PC-3 (cell line): ENCODE results near the gene IL11. TPM values are rescaled to one million over a fixed set of nuclear protein-coding genes. Genes with fewer than 3 reads are reported as not detected.

Experiments
- ATAC-seq: fragments of 200-7000 bp; cut with Tn5 transposase; 2 replicates; pipeline ENCODE4 v1.9.1; 2020; ENCODE audit warnings: mild to moderate bottlenecking, moderate library complexity
- BruUV-seq: library from RNA; stranded (reverse); fragments of 400-500 nt; replicated peaks from 2 replicates; lab custom pipeline; 2021; lab: Mats Ljungman, UMichigan
- CTCF ChIA-PET: fragments of 300-600 bp; sonication (Branson Sonifier 250); formaldehyde crosslinking; loops from one replicate; lab custom pipeline; 2022; ENCODE audit warnings: antibody characterized with exemption; lab: Charles Lee
- POLR2A ChIA-PET: fragments of 300-600 bp; sonication (Branson Sonifier 250); formaldehyde crosslinking; loops from one replicate; lab custom pipeline; 2022; ENCODE audit warnings: antibody characterized with exemption; ENCODE audit not compliant: unreplicated experiment; lab: Charles Lee
- DNase-seq: peaks from one replicate; pipeline ENCODE4 v3.0.0-alpha.2; 2015
- H2AFZ ChIP-seq: fragments of 300-600 bp; sonication (generic); 2 replicates; pipeline ENCODE4 v1.6.0; 2016; ENCODE audit warnings: antibody characterized with exemption, low read length
- H3F3A ChIP-seq: fragments of 300-600 bp; sonication (generic); one replicate; pipeline ENCODE4 v1.6.0; 2017; ENCODE audit warnings: antibody characterized with exemption, low read length, control low read depth, mild to moderate bottlenecking; ENCODE audit not compliant: unreplicated experiment
- H3K27ac ChIP-seq: fragments of 300-600 bp; sonication (generic); 2 replicates; pipeline ENCODE4 v1.5.1; 2016; ENCODE audit warnings: mild to moderate bottlenecking, low read length
- H3K27me3 ChIP-seq: fragments of 300-600 bp; sonication (generic); 2 replicates; pipeline ENCODE4 v1.6.1; 2016; ENCODE audit warnings: low read length, mixed read lengths
- H3K36me3 ChIP-seq: fragments of 300-600 bp; sonication (generic); 2 replicates; pipeline ENCODE4 v1.6.1; 2016; ENCODE audit warnings: low read depth, mixed run types, low read length, mixed read lengths
- H3K4me1 ChIP-seq: fragments of 300-600 bp; sonication (generic); 2 replicates; pipeline ENCODE4 v1.5.1; 2016; ENCODE audit warnings: low read length; ENCODE audit not compliant: insufficient read depth
- H3K4me2 ChIP-seq: fragments of 300-600 bp; sonication (generic); 2 replicates; pipeline ENCODE4 v1.6.0; 2016; ENCODE audit warnings: low read length
- H3K4me3 ChIP-seq: fragments of 300-600 bp; sonication (generic); 2 replicates; pipeline ENCODE4 v1.5.1; 2016; ENCODE audit warnings: mild to moderate bottlenecking, low read length, mixed read lengths
- H3K79me2 ChIP-seq: fragments of 300-600 bp; sonication (generic); 2 replicates; pipeline ENCODE4 v1.6.1; 2017; ENCODE audit warnings: low read length, mixed read lengths
- H3K9ac ChIP-seq: fragments of 300-600 bp; sonication (generic); 2 replicates; pipeline ENCODE4 v1.6.0; 2016; ENCODE audit warnings: mild to moderate bottlenecking, low read length
- H3K9me2 ChIP-seq: fragments of 300-600 bp; sonication (generic); replicated peaks from 2 replicates; pipeline ENCODE4 v1.6.1; 2016; ENCODE audit warnings: mixed run types, low read length, mixed read lengths
- H3K9me3 ChIP-seq: fragments of 300-600 bp; sonication (generic); 2 replicates; pipeline ENCODE4 v1.6.1; 2016; ENCODE audit warnings: low read length, mixed read lengths
- H4K20me1 ChIP-seq: fragments of 300-600 bp; sonication (generic); 2 replicates; pipeline ENCODE4 v1.6.1; 2016; ENCODE audit warnings: low read length, mixed read lengths
- CTCF ChIP-seq: fragments of 300-600 bp; sonication (generic); conservative IDR thresholded peaks from 2 replicates; pipeline ENCODE4 v1.5.1; 2017; ENCODE audit warnings: antibody characterized with exemption, low read depth, mild to moderate bottlenecking, low read length
- EZH2 ChIP-seq: fragments of 300-600 bp; sonication (generic); IDR thresholded peaks from one replicate; pipeline ENCODE4 v1.6.1; 2017; ENCODE audit warnings: antibody characterized with exemption, mild to moderate bottlenecking, low read length; ENCODE audit not compliant: unreplicated experiment
- EZH2phosphoT487 ChIP-seq: fragments of 300-600 bp; sonication (generic); IDR thresholded peaks from 2 replicates; pipeline ENCODE4 v1.6.1; 2018; ENCODE audit warnings: mild to moderate bottlenecking, antibody characterized with exemption, low read length, borderline replicate concordance
- intact Hi-C: fragments of 100-400 bp; cut with micrococcal nuclease; formaldehyde crosslinking; loops from 2 replicates; pipeline ENCODE4 v1.9.0; 2023
- total RNA-seq: library from RNA; depleted of rRNA; stranded (reverse); fragments of >200 nt; gene quantifications from 2 replicates; pipeline ENCODE4 v1.2.3, GENCODE V29; 2014

IL11 gene
- total RNA-seq, 1 experiment from 2014 or later, result 7.5 TPM

DNA sequence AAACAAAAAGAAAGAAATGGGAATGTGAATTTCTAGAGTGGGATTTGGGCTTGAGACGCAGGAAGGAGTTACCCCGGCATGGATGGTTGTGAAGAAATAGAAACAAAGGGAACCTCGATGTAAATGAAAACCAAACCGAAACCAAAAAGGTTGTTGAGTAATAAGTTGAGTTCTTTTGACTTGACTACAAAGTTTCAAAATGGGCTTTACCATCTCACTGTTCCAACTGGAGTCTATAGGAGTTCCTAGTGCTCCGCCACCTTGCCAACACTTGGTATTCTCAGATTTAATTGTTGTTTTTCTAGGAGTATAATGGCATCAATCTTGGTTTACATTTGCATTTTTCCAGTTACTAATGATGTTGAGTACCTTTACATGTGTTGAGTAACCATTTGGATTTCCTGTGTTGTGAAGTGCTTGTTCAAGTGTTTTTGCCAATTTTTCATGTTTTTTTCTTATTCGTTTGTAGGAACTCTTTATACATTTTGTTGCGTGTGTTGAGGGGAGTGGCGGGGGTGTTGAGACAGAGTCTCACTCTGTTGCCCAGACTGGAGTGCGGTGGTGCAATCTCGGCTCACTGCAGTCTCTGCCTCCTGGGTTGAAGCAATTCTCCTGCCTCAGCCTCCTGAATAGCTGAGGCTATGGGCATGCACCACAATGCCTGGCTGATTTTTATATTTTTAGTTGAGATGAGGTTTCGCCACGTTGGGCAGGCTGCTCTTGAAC is 28.1 kb upstream of the IL11 start:
- BruUV-seq, result no TSS peak
- Histone ChIP-seq H3F3A (peaks cover 26% of the 10 kb centered on the region), H3K4me2 (no peak overlapping the region), H3K27me3 (no peaks in the 10 kb centered on the region), H3K27ac (no peak overlapping the region), H3K4me1 (no peaks in the 10 kb centered on the region), H3K9ac (no peak overlapping the region), H3K4me3 (no peak overlapping the region), H3K36me3 (peaks cover 30% of the 10 kb centered on the region), H2AFZ (no peak overlapping the region), H3K9me2 (no peaks in the 10 kb centered on the region), H3K79me2 (peaks cover 16% of the 10 kb centered on the region), H3K9me3 (no peaks in the 10 kb centered on the region), H4K20me1 (peaks cover 33% of the 10 kb centered on the region)
- no peak for DNase-seq
- ATAC-seq, result no peak
- ChIA-PET POLR2A (no interaction called here), CTCF (no interaction called here)
- intact Hi-C loops, result no loop called here
- TF ChIP-seq CTCF, result no peak
- TF ChIP-seq EZH2, result no peak
- TF ChIP-seq EZH2phosphoT487, result no peak

DNA sequence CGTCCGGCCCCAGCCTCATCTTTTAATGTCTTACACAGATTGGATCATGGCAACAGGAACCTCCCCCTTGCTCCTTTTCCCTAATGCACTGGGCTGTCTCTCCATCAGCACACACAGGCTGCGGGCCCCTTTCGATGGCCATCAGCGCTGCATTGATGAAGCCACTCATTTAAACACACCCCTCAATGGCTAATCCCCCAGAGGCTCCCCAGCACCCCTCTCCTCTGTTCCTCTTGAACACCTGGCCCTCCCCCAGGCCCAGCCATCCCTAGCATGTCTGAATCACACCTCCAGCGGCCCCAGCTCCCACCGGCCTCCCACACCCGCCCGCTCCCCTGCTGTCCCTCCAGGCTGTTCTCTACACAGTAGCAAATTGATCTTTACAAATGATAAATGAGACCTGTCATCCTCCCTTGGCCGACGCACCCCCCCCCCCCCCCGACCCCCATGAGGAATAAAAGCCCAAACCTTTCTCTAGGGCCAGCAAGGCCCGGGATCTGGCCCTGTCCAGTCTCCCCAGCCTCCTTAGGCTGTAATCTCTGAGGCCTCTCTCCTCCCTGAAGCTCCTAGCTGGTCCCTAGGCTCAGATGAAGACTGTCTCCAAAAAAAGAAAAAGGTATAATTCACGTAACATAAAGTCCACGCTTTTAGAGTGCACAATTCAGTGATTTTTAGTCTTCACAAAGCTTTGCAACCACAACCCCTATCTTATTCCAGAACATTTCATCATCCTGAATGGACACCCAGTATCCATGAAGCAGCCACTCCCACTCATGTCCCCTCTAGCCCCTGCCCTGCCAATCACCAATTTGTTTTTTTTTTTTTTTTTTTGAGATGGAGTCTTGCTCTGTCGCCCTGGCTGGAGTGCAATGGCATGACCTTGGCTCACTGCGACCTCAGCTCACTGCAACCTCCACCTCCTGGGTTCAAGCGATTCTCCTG is 22.8 kb upstream of the IL11 start:
- Histone ChIP-seq H2AFZ (no peak overlapping the region), H4K20me1 (peaks cover 33% of the 10 kb centered on the region), H3K9ac (no peak overlapping the region), H3K79me2 (peaks cover 18% of the 10 kb centered on the region), H3K27me3 (no peaks in the 10 kb centered on the region), H3K9me2 (no peaks in the 10 kb centered on the region), H3K4me2 (no peak overlapping the region), H3K4me3 (no peak overlapping the region), H3K36me3 (peaks cover 15% of the 10 kb centered on the region), H3K27ac (no peak overlapping the region), H3F3A (peaks cover 7% of the 10 kb centered on the region), H3K4me1 (peaks cover 6% of the 10 kb centered on the region), H3K9me3 (no peaks in the 10 kb centered on the region)
- intact Hi-C loops, result no loop called here
- ChIA-PET CTCF (no interaction called here), POLR2A (no interaction called here)
- no peak for TF ChIP-seq EZH2phosphoT487
- no peak for TF ChIP-seq CTCF
- TF ChIP-seq EZH2, result no peak
- ATAC-seq (no peak), DNase-seq (no peak)
- BruUV-seq, result no TSS peak
